SK-N-MC (cell line): Measurements from ENCODE around the gene PRDX2.

Experiments used
- EZH2 ChIP-seq: fragments of 200-600 bp; sonication (generic); IDR thresholded peaks from one replicate; pipeline ENCODE4 v1.6.1; 2017; ENCODE audit warnings: antibody characterized with exemption
- FOXP2 ChIP-seq: optimal IDR thresholded peaks from 2 replicates; pipeline ENCODE3; 2011; ENCODE audit warnings: mild to moderate bottlenecking, moderate library complexity; ENCODE audit not compliant: insufficient read depth; ENCODE audit errors: extremely low read length, control extremely low read depth
- POLR2AphosphoS5 ChIP-seq: IDR thresholded peaks from 2 replicates; pipeline ENCODE4 v1.6.1; 2012; ENCODE audit warnings: mild to moderate bottlenecking, low read depth, low read length, borderline replicate concordance

DNA sequence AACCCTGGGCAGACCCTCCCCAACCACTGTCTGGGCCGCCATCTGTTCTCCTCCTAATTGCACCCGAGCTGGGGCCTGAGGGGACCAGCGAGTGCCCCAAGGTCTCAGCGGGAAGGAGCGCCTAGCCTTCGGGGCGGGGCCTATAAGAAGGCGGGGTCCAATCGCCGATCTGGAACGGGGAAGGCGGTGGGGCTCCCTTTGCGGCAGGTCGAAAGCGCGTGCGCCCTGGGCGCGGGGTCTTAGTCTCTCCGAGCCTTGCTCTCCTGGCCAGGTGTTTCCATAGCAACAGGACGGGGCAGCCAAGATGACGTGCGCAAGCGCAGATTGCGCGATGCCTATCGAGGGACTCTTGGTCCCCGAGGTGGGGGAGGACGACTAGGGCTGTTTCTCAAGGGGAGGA lies 39.5 kb upstream of the PRDX2 start:
- TF ChIP-seq FOXP2 (no peak), EZH2 (no peak), POLR2AphosphoS5 (no peak)
